ENCODE measurements around the gene SLC19A3.
"Not testable (repeated sequence)": the region's sequence is repeated elsewhere in the genome, so short reads cannot be mapped to it uniquely, and the experiment has no call there.

The SLC19A3 gene

GRCh38 chr2:227703280-227703732, 14.5 kb downstream of the SLC19A3 start:
- DNase-seq (ENCODE audit: low read depth): peak; percentile 69

DNA sequence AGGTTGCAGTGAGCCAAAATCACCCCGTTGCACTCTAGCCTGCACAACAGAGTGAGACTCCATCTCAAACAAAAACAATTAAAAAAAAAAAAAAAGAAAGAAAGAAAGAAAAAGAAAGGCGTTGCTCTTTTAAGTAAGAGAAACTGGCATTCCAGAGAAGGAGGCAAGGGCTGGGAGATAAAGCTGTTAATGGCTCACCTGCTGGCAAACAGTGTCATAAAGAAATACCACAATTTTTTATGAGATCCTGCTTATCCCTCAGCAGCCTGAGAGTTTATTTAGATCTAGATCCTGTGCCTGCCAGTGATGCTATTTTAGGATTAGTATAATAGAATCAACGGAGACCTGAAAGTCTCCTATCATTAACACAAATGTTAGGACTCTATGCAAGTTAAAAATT, 16.3 kb downstream of the SLC19A3 start:
- no peak for DNase-seq (ENCODE audit: low read depth)

DNA sequence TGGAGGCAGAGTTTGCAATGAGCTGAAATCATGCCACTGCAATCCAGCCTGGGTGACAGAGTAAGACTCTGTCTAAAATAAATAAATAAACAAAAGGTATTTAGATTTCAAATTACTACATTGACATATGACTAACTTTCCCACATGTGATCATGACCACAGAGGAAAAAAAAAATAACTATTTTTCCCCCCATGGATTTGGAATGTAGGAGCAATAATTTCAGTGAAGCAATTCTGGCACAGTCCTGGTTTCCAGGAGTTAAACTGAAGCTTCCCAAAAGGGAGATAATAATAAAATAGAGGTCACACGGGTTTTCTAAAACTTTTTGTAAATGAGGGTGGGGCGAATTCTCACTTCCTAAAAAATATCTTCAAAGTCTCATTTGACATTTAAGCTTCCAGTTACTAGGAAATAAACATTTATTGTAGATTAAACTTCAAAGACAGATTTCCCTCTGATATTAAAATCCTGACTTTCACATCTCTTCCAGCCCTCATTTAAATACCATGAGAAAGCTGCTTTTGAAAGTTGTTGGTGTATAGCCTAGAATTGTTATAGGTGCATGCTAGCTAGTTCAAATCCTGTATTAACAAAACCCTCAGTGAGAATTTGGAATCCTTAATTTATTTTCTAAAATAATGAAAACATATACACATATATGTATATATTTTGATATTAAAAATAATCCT, 20.7 kb downstream of the SLC19A3 start:
- DNase-seq (ENCODE audit: low read depth): peak; percentile 15

GRCh38 chr2:227687189-227687588, 30.6 kb downstream of the SLC19A3 start:
- DNase-seq (ENCODE audit: low read depth): no peak

- no peak for DNase-seq (ENCODE audit: low read depth)
Observed at GRCh38 chr2:227684258-227684657, 33.6 kb downstream of the SLC19A3 start.

DNA sequence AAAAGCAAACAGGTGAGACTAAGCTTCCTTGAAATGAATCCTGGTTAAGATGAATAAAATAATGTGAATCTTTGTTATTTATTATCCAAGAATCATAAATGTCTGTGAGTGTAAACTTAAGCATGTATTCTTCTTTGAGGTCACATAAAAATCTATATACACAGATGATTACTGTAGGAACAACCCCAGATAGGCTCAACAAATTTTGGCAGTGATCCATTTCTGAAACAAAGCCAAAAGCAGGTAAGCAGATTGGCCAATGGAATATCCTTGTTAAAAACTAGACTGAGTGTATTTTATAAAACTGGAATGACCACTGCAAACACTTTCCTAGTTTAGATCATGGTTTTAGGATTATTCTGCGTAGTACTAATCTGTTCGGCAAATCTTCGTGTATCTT, 39.9 kb downstream of the SLC19A3 start:
- no peak for DNase-seq (ENCODE audit: low read depth)

- DNase-seq (ENCODE audit: low read depth): no peak
Observed at GRCh38 chr2:227674485-227674884, 43.3 kb downstream of the SLC19A3 start.

GRCh38 chr2:227673620-227674019, 44.2 kb downstream of the SLC19A3 start:
- not testable (repeated sequence) for DNase-seq (ENCODE audit: low read depth)

DNA sequence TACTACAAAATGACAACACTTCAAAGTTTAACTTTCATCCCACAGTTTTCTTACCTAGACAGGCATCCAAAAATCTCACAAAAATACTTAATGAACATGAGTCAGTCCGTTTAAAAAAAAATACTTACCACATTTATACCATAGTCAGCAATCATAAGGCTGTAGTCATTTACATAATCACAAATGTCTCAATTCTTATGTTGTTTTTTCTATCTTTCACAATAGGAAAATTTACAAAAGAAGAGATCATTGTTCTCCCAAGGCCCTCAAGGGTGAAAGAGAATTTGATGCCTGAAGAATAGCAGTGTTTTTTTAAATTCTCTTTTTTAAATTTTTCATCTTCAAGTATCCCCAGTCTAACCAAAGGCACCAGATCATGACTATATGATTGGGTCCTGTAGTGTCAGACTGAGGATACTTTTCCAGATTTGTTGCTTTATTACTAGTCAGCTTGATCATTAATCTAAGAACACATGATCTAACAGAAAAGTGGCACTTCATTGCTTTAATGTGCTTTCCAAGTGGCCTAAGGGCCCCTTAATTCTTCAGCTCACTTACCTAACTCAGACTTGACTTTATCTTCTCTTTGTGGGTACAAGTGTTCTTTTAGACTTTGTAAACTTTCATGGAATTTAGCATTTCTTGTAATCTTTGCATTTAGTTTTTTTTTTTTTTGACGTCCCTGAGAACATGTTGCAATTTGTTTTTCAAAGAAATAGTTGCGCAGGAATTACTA, 46.5 kb downstream of the SLC19A3 start:
- no peak for DNase-seq (ENCODE audit: low read depth)

GRCh38 chr2:227666631-227667170, 51.1 kb downstream of the SLC19A3 start, which contains the start of gene SCYGR5:
SCYGR5 (plus strand) TSS chr2:227666804; CDS start chr2:227666804, 0 bp downstream.
- not testable (repeated sequence) for DNase-seq (ENCODE audit: low read depth)

GRCh38 chr2:227665189-227665940, 52.5 kb downstream of the SLC19A3 start:
- no peak for DNase-seq (ENCODE audit: low read depth)

GRCh38 chr2:227661827-227662226, 56.0 kb downstream of the SLC19A3 start:
- DNase-seq (ENCODE audit: low read depth): no peak

GRCh38 chr2:227661025-227661649, 56.7 kb downstream of the SLC19A3 start:
- no peak for DNase-seq (ENCODE audit: low read depth)

- no peak for DNase-seq (ENCODE audit: low read depth)
Observed at GRCh38 chr2:227657199-227657845, 60.5 kb downstream of the SLC19A3 start.

- peak; percentile 94 for DNase-seq (ENCODE audit: low read depth)
Observed at GRCh38 chr2:227655454-227655853, 62.4 kb downstream of the SLC19A3 start.

GRCh38 chr2:227654426-227654825, 63.4 kb downstream of the SLC19A3 start:
- DNase-seq (ENCODE audit: low read depth): no peak

GRCh38 chr2:227653419-227653818, 64.4 kb downstream of the SLC19A3 start:
- DNase-seq (ENCODE audit: low read depth): no peak

- DNase-seq (ENCODE audit: low read depth): no peak
Observed at GRCh38 chr2:227643990-227644551, 73.8 kb downstream of the SLC19A3 start.

DNA sequence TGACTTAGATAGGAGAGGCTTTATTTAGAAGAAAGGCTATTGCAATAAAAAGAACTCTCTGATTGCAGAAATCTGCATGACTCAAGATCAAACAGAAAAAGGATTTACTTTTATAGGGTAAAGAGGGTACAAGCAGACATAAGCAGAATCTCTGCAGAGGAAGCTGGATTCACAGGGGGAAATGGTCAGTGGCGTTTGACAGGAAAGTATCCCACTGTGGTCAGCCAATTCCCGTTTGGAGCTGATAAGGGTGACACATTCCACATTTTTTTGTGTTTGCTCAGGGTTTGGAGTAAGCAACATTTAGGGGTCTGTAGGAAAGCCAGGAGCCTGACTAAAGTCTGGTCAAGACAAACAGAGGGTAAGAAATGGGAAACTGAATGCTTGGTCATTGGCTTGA, 75.2 kb downstream of the SLC19A3 start:
- DNase-seq (ENCODE audit: low read depth): no peak

DNA sequence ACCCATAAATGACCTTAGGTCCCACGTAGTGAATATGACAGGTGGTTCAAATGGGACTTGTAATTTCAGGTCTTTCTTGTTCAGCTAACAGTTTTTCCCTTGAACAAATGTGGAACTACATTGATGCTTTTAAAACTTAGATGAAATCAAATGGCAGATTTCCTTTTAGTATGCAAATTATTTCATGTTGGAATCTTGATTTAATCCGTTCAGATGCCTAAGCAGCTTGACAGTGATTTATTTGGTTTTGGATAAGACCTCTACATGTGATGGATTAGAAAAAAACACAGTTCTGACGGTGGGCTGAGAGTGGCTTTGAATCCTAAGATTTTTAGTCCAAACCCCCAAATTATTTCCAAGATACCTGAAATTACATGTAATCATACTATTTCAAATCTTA, 83.6 kb downstream of the SLC19A3 start:
- DNase-seq (ENCODE audit: low read depth): no peak

Measured in ELR (cell line).